Pancreas (tissue), 10 donors: ENCODE results near the gene TRIM54. TPM values are rescaled to one million over a fixed set of nuclear protein-coding genes. Genes with fewer than 3 reads are reported as not detected.

Experiments used
- ATAC-seq, 4 donors: fragments of 200-7000 bp; cut with Tn5 transposase; one replicate each; pipeline versions ENCODE4 v1.8.0 to v1.9.1; 2020; ENCODE audit warnings: mild to moderate bottlenecking in 4 of 4, moderate library complexity in 4 of 4
- DNase-seq, 6 donors: peaks; one replicate each; pipeline ENCODE4 v3.0.0-alpha.2; 2020
- FAIRE-seq: peaks from 2 replicates; lab custom pipeline; 2012; peaks lifted over from hg19 to GRCh38; lab: Jason Lieb, UNC
- H3K27ac ChIP-seq, 4 donors: fragments of 200-600 bp; sonication (generic); 1 replicate in 3 of 4; 2 replicates in 1 of 4; pipeline versions ENCODE4 v1.5.0 to v1.8.0; 2020
- H3K27me3 ChIP-seq, 4 donors: fragments of 200-600 bp; one replicate each; pipeline ENCODE4 v1.8.0; 2021
- H3K36me3 ChIP-seq, 3 donors: fragments of 200-600 bp; sonication (generic) in 1 of 3; one replicate each; pipeline versions ENCODE4 v1.5.0 to v1.8.0; 2020 to 2021
- H3K4me1 ChIP-seq, 3 donors: fragments of 200-600 bp; one replicate each; pipeline ENCODE4 v1.8.0; 2021
- H3K4me3 ChIP-seq, 4 donors: fragments of 200-600 bp; sonication (generic) in 2 of 4; one replicate each; pipeline versions ENCODE4 v1.5.0 to v1.8.0; 2020 to 2021
- H3K9me3 ChIP-seq, 4 donors: fragments of 200-600 bp; one replicate each; pipeline ENCODE4 v1.8.0; 2021
- WGBS, 2 donors: extraction: QIAGEN DNeasy Blood & Tissue Kit; methylation state at CpG; one replicate each; pipeline ENCODE4 v1.1.7; 2013; 5-methylcytosine and 5-hydroxymethylcytosine counted together
- intact Hi-C, 3 donors: fragments of 100-400 bp; cut with DNase I; formaldehyde crosslinking; loops; one replicate each; pipeline versions ENCODE4 v1.11.1 to v1.14.2; 2022
- polyA plus RNA-seq, 2 donors: library from polyadenylated mRNA; stranded (reverse); fragments of 200-250 nt; gene quantifications; one replicate each; pipeline ENCODE4 v1.2.3, GENCODE V29; 2013
- total RNA-seq, 6 donors: library from RNA; stranded (reverse); fragmentation: NEBNext Ultra II Directional in 4 of 6; extraction: Animal tissue kit (Norgen Biotek cat#: 25700) in 4 of 6; gene quantifications; one replicate each; pipeline versions ENCODE4 v1.2.1 to v1.2.4, GENCODE V29; 2021 to 2023
- TF ChIP-seq, protein P1 (sequence below), 4 donors: fragments of 200-600 bp; sonication (generic) in 3 of 4; IDR thresholded peaks; one replicate each; pipeline versions ENCODE4 v1.5.0 to v1.8.0; 2021; ENCODE audit warnings: antibody characterized with exemption in 4 of 4
- donor health status: healthy with polysubstance abuse.
- donor health status: DM: no; HTN: no; CAD: no; lungs with moderate emphysema.
- donor health status: DM: no; HTN: no; CAD: no.
- donor health status: control.
- donor health status: control.
- donor health status: Bipolar disorder and iron deficiency.
- donor health status: DM: yes; HTN: yes; CAD: no.
- donor health status: DM: no; HTN: no; CAD: no.
- donor health status: DM: no; HTN: no; CAD: no.
- donor health status: DM: yes; HTN: yes; CAD: no.

Gene TRIM54
- total and polyA plus RNA-seq, 8 donors: 0.08 to 1.1 (median 0.29) TPM

DNA sequence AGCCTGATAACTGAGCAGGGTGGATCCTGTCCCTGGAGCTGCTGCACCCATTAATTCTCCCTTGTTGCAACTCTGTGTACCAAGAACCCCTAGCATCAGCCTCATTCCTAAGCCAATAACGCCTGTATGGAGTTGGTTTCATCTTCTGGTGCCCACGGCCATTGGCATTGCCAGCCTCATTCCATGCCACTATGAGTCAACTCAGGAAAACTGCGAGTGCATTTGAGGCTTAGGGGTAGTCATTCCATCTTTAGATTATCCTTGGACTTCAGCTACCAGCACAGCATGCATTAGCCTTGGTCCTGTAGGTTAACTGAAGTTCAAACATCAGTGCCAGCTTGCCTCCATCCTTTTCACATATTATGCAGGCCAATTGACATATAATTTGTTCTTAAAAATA is 1.4 kb upstream of the TRIM54 start:
- ATAC-seq: no peak
- no peak for FAIRE-seq
- Histone ChIP-seq H3K4me1 (no peaks in the 10 kb centered on the region), H3K9me3 (no peaks in the 10 kb centered on the region), H3K36me3 (no peaks in the 10 kb centered on the region), H3K4me3 (no peak overlapping the region), H3K27me3 (peaks cover 0 to 3% (median 0%) of the 10 kb centered on the region in 4 donors), H3K27ac (no peak overlapping the region)
- intact Hi-C loops: no loop called here
- TF ChIP-seq, protein P1, sequence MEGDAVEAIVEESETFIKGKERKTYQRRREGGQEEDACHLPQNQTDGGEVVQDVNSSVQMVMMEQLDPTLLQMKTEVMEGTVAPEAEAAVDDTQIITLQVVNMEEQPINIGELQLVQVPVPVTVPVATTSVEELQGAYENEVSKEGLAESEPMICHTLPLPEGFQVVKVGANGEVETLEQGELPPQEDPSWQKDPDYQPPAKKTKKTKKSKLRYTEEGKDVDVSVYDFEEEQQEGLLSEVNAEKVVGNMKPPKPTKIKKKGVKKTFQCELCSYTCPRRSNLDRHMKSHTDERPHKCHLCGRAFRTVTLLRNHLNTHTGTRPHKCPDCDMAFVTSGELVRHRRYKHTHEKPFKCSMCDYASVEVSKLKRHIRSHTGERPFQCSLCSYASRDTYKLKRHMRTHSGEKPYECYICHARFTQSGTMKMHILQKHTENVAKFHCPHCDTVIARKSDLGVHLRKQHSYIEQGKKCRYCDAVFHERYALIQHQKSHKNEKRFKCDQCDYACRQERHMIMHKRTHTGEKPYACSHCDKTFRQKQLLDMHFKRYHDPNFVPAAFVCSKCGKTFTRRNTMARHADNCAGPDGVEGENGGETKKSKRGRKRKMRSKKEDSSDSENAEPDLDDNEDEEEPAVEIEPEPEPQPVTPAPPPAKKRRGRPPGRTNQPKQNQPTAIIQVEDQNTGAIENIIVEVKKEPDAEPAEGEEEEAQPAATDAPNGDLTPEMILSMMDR (IDR thresholded peaks at IDR 0.05): no peak
- 43 to 55% methylated on average over 3 of the region's 3 CpGs for WGBS, 2 donors
- DNase-seq: no peak

DNA sequence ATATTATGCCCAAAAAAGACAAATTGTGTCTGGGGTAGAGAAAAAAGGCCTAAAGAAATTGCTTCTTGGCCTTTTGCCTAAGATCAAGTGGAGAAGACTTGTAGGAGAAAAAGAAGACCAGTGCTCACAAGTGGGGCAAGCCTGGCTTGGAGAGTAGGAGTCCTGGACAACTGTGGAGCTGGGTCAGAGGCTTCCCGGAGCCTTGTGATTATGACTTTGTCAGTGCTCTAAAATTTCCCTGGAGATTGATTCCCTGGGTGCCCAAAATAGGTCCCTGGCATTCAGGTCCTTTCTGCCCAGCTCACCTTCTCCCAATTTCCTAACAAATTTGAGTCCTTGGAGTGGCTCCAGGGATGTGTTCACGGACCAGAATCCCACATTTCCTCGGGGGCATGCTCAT is 787 bp upstream of the TRIM54 start:
- FAIRE-seq (no peak), ATAC-seq (no peak), DNase-seq (no peak)
- TF ChIP-seq, protein P1 (IDR thresholded peaks at IDR 0.05): no peak
- Histone ChIP-seq H3K27ac (no peak overlapping the region), H3K27me3 (peaks cover 0 to 3% (median 0%) of the 10 kb centered on the region in 4 donors), H3K9me3 (no peaks in the 10 kb centered on the region), H3K4me1 (no peaks in the 10 kb centered on the region), H3K4me3 (no peak overlapping the region), H3K36me3 (no peaks in the 10 kb centered on the region)
- intact Hi-C loops: no loop called here
- 59% methylated on average over 3 of the region's 3 CpGs for WGBS, 2 donors

DNA sequence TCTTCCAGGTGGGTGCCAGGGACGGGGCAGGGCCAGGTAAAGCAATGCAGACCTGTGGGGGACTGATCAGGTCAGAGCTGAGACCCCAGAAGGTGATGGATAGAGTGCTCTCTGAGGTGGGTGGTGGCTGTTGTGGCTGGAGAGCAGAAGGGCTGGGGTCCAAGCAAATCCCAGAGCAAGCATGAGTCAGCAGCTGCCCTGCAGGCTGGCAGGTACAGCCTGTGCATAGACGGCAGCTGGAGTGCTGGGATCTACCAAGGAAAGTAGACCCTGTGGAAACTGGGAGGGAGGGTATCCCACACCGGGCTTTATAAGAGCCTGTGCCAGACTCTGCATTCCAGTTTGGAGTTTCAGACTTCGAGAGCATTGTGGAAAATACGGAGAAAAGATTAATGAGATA is 663 bp downstream of the TRIM54 start:
- TF ChIP-seq, protein P1 (IDR thresholded peaks at IDR 0.05): no peak
- Histone ChIP-seq H3K36me3 (no peaks in the 10 kb centered on the region), H3K27me3 (peaks cover 0 to 1% (median 0%) of the 10 kb centered on the region in 4 donors), H3K9me3 (no peaks in the 10 kb centered on the region), H3K4me1 (no peaks in the 10 kb centered on the region), H3K27ac (no peak overlapping the region), H3K4me3 (no peak overlapping the region)
- ATAC-seq (no peak), DNase-seq (no peak), FAIRE-seq (no peak)
- intact Hi-C loops: no loop called here
- WGBS, 2 donors: 13 to 19% methylated on average over 5 of the region's 5 CpGs

DNA sequence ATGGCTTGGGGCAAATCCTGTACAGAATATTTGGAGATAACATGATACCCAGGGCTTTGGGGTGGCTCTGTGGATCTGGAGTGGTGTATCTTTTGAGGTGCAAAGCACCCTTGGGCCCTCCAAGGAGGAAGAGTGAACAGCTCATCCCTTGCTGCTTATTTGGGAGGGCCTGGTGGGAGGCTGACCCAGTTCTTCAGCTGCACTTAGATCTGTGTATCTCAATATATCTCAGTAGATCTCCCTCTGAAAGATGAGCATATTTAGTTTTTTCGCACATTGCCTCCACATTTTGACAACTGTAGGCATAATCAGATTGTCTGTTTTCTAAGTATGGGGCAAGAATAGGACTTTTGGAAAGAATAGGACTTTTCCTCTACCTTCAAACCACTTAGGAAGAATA is 2.8 kb downstream of the TRIM54 start:
- TF ChIP-seq, protein P1 (IDR thresholded peaks at IDR 0.05): no peak
- no peak for ATAC-seq
- no peaks in the 10 kb centered on the region for H3K9me3 ChIP-seq
- 73 to 91% methylated on average over 1 of the region's 1 CpG for WGBS, 2 donors
- H3K36me3 ChIP-seq: no peaks in the 10 kb centered on the region
- FAIRE-seq: no peak
- H3K27me3 ChIP-seq: no peaks in the 10 kb centered on the region
- H3K4me1 ChIP-seq: no peaks in the 10 kb centered on the region
- no peak for DNase-seq
- intact Hi-C loops: no loop called here
- H3K4me3 ChIP-seq: no peak overlapping the region
- no peak overlapping the region for H3K27ac ChIP-seq

DNA sequence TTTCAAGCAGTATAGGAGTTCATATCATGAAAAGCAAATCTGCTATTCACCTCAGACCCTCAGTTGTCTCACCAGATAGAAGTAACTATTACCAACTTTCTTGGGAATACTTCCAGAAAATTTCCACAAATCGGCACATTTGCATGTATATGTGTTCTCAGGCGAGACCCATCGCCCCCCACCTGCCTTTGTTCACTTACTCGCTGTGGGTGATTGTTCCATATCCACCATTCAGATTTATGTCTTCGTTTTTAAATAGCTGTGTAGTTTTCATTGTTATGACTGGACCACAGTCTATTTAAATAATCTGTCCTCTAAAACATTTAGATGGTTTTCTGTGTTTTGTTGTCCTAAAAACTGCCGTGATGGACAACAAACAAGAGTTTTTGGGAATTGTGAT is 3.3 kb downstream of the TRIM54 start:
- H3K4me1 ChIP-seq: no peaks in the 10 kb centered on the region
- no peak overlapping the region for H3K27ac ChIP-seq
- H3K9me3 ChIP-seq: no peaks in the 10 kb centered on the region
- 52 to 66% methylated on average over 6 of the region's 6 CpGs for WGBS, 2 donors
- FAIRE-seq (no peak), DNase-seq (no peak), ATAC-seq (no peak)
- TF ChIP-seq, protein P1 (IDR thresholded peaks at IDR 0.05): no peak
- H3K36me3 ChIP-seq: no peaks in the 10 kb centered on the region
- H3K27me3 ChIP-seq: no peaks in the 10 kb centered on the region
- H3K4me3 ChIP-seq: no peak overlapping the region
- intact Hi-C loops: no loop called here
